ENCODE results near the gene ACVR1.
"Not testable (repeated sequence)": the region's sequence is repeated elsewhere in the genome, so short reads cannot be mapped to it uniquely, and the experiment has no call there.

Gene ACVR1

GRCh38 chr2:157826644-157827043, 49.5 kb downstream of the ACVR1 start:
- not testable (repeated sequence) for DNase-seq (ENCODE audit: low read depth)

GRCh38 chr2:157825885-157826284, 50.2 kb downstream of the ACVR1 start:
- no peak for DNase-seq (ENCODE audit: low read depth)

GRCh38 chr2:157822993-157823392, 53.1 kb downstream of the ACVR1 start:
- no peak for DNase-seq (ENCODE audit: low read depth)

GRCh38 chr2:157822533-157822932, 53.6 kb downstream of the ACVR1 start:
- DNase-seq (ENCODE audit: low read depth): no peak

GRCh38 chr2:157821519-157822131, 54.5 kb downstream of the ACVR1 start:
- DNase-seq (ENCODE audit: low read depth): no peak

- no peak for DNase-seq (ENCODE audit: low read depth)
These were observed 55.9 kb downstream of the ACVR1 start for GRCh38 chr2:157820193-157820592.

- no peak for DNase-seq (ENCODE audit: low read depth)
These were observed 56.4 kb downstream of the ACVR1 start for GRCh38 chr2:157819761-157820160.

- DNase-seq (ENCODE audit: low read depth): no peak
These were observed 57.9 kb downstream of the ACVR1 start for GRCh38 chr2:157818227-157818626.

GRCh38 chr2:157815421-157815820, 60.7 kb downstream of the ACVR1 start:
- DNase-seq (ENCODE audit: low read depth): no peak

GRCh38 chr2:157813467-157813866, 62.7 kb downstream of the ACVR1 start:
- no peak for DNase-seq (ENCODE audit: low read depth)

GRCh38 chr2:157810037-157810436, 66.1 kb downstream of the ACVR1 start:
- no peak for DNase-seq (ENCODE audit: low read depth)

- DNase-seq (ENCODE audit: low read depth): no peak
These were observed 66.9 kb downstream of the ACVR1 start for GRCh38 chr2:157809212-157809611.

- no peak for DNase-seq (ENCODE audit: low read depth)
These were observed 67.7 kb downstream of the ACVR1 start for GRCh38 chr2:157808421-157808820.

GRCh38 chr2:157806426-157807077, 69.6 kb downstream of the ACVR1 start:
- DNase-seq (ENCODE audit: low read depth): no peak

GRCh38 chr2:157805519-157805918, 70.6 kb downstream of the ACVR1 start:
- DNase-seq (ENCODE audit: low read depth): no peak

GRCh38 chr2:157804355-157804754, 71.8 kb downstream of the ACVR1 start:
- DNase-seq (ENCODE audit: low read depth): no peak

GRCh38 chr2:157803952-157804351, 72.2 kb downstream of the ACVR1 start:
- DNase-seq (ENCODE audit: low read depth): no peak

GRCh38 chr2:157803476-157803875, 72.7 kb downstream of the ACVR1 start:
- no peak for DNase-seq (ENCODE audit: low read depth)

GRCh38 chr2:157800838-157801495, 75.2 kb downstream of the ACVR1 start:
- no peak for DNase-seq (ENCODE audit: low read depth)

GRCh38 chr2:157793053-157793612, 83.0 kb downstream of the ACVR1 start:
- DNase-seq (ENCODE audit: low read depth): no peak

GRCh38 chr2:157792335-157793052, 83.6 kb downstream of the ACVR1 start:
- no peak for DNase-seq (ENCODE audit: low read depth)

- DNase-seq (ENCODE audit: low read depth): no peak
These were observed 85.3 kb downstream of the ACVR1 start for GRCh38 chr2:157790780-157791179.
